ENCODE data around the gene SERPIND1.

Gene SERPIND1

DNA sequence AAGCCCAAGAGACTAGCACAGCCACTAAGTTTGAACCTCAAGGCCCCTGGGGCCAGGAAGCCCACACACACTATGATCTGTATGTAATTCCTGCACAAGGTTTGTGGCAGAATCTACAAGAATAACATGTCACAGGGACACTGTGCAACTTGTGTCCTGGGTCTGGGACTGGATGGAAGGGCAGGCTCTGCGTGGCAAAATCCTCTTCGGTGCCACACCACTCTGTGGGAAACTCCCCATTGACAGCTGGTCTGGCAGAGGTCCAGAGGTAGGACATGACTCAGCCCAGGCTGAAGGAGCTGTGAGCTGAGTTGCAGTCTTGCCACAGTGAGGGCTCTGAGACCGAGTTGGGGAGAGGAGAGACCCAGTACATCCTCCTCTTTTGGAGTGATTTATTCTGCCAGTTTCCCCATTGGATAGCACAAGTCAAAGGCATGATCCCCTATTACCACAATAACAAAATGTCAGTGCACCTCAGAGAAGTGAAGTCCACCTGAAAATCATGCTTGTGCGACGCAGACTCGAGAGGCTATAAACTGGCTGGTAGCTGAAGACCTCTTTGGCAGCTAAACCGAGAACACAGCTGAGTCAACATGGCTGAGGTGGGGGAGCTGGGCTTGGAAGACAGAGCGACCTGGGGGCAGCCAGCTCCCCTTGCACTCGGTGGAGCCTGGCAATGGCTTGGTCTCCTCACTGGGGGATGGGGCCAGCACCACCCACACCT lies 23.3 kb upstream of the SERPIND1 start:
- no peak for TF ChIP-seq ZNF837 (tag by site-specific recombination; IDR thresholded peaks at IDR 0.05)
- no peak for TF ChIP-seq ZNF248 (tag by site-specific recombination; IDR thresholded peaks at IDR 0.05)
- no peak for TF ChIP-seq IKZF3 (tag by site-specific recombination; IDR thresholded peaks at IDR 0.05)
- TF ChIP-seq, protein P1, sequence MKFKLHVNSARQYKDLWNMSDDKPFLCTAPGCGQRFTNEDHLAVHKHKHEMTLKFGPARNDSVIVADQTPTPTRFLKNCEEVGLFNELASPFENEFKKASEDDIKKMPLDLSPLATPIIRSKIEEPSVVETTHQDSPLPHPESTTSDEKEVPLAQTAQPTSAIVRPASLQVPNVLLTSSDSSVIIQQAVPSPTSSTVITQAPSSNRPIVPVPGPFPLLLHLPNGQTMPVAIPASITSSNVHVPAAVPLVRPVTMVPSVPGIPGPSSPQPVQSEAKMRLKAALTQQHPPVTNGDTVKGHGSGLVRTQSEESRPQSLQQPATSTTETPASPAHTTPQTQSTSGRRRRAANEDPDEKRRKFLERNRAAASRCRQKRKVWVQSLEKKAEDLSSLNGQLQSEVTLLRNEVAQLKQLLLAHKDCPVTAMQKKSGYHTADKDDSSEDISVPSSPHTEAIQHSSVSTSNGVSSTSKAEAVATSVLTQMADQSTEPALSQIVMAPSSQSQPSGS (tag by site-specific recombination; IDR thresholded peaks at IDR 0.05; ENCODE audit: low read depth) = no peak
- TF ChIP-seq, protein P2, sequence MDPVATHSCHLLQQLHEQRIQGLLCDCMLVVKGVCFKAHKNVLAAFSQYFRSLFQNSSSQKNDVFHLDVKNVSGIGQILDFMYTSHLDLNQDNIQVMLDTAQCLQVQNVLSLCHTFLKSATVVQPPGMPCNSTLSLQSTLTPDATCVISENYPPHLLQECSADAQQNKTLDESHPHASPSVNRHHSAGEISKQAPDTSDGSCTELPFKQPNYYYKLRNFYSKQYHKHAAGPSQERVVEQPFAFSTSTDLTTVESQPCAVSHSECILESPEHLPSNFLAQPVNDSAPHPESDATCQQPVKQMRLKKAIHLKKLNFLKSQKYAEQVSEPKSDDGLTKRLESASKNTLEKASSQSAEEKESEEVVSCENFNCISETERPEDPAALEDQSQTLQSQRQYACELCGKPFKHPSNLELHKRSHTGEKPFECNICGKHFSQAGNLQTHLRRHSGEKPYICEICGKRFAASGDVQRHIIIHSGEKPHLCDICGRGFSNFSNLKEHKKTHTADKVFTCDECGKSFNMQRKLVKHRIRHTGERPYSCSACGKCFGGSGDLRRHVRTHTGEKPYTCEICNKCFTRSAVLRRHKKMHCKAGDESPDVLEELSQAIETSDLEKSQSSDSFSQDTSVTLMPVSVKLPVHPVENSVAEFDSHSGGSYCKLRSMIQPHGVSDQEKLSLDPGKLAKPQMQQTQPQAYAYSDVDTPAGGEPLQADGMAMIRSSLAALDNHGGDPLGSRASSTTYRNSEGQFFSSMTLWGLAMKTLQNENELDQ (tag by site-specific recombination; IDR thresholded peaks at IDR 0.05; ENCODE audit: low read depth) = no peak
- Histone ChIP-seq H3K36me3 (ENCODE audit: control insufficient read depth in 2 of 2, insufficient read depth in 1 of 2, low read length in 2 of 2) (peaks cover 0 to 73% of the 10 kb centered on the region in 2 experiments; a peak in 2 of 3 replicates), H3K4me1 (ENCODE audit: control insufficient read depth, insufficient read depth, low read length) (no peaks in the 10 kb centered on the region), H3K4me3 (ENCODE audit: low read depth, low read length) (no peak overlapping the region), H3K27ac (ENCODE audit: extremely low read depth, low read depth, low read length) (no peak overlapping the region), H3K9me3 (ENCODE audit: control insufficient read depth, insufficient read depth, low read depth, low read length) (no peaks in the 10 kb centered on the region)
- ChIA-PET POLR2A (no interaction called here), CTCF (interaction anchor here (0.7 to 1.5 kb wide), 5 partner anchors 8 to 157 kb away, joined by 3 to 5 read pairs (median 4); no protein-coding TSS in a partner anchor)

DNA sequence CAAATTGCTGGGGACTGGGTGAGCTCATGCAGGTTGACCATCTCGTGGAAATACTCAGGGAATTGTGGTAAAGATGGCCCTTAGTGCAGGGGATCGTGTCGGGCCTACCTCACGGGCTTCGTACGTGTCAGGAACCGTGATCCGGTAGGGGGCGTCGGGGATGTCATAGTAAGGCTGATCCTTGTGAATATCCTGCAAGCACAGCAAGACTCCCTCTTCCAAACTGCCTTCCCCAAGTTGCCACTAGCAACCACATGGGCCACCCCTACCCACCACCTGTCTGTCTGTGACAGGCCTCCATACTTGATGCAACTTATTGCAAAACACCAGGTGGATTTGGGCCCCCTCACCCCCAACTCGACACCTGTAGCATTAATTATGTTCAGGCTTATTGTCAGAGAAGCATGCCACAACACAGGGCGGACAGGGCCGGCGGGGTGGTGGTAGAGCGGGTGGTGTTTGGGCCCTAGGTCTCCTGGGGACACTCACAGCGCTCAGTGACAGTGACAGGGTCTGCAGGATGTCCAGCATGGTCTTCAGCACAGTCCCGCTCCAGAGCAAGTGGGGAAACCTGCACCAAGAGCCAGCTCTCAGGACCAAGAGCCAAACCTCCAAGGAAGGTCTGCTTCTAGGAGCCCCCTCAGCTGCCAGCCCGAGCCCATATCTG lies 22.6 kb upstream of the SERPIND1 start:
- no peaks in the 10 kb centered on the region for H3K4me1 ChIP-seq (ENCODE audit: control insufficient read depth, insufficient read depth, low read length)
- ChIA-PET CTCF (interaction anchor here (0.7 to 1.5 kb wide), 5 partner anchors 8 to 157 kb away, joined by 3 to 5 read pairs (median 4); no protein-coding TSS in a partner anchor), POLR2A (no interaction called here)
- no peak overlapping the region for H3K27ac ChIP-seq (ENCODE audit: extremely low read depth, low read depth, low read length)
- no peaks in the 10 kb centered on the region for H3K9me3 ChIP-seq (ENCODE audit: control insufficient read depth, insufficient read depth, low read depth, low read length)
- H3K36me3 ChIP-seq (ENCODE audit: control insufficient read depth in 2 of 2, insufficient read depth in 1 of 2, low read length in 2 of 2) = peaks cover 0 to 74% of the 10 kb centered on the region in 2 experiments; a peak in 2 of 3 replicates
- no peak for TF ChIP-seq ZNF670 (tag by site-specific recombination; IDR thresholded peaks at IDR 0.05; ENCODE audit: low read depth)
- 0 out of 2 replicates have a peak, but pooled peaks have one; percentile 27 for TF ChIP-seq SCRT2 (tag by site-specific recombination; IDR thresholded peaks at IDR 0.05)
- no peak for TF ChIP-seq KLF10 (tag by site-specific recombination; IDR thresholded peaks at IDR 0.05)
- no peak for TF ChIP-seq ZNF24 (tag by site-specific recombination; IDR thresholded peaks at IDR 0.05)
- TF ChIP-seq ZNF544 (tag by site-specific recombination; IDR thresholded peaks at IDR 0.05) = no peak
- no peak overlapping the region for H3K4me3 ChIP-seq (ENCODE audit: low read depth, low read length)

DNA sequence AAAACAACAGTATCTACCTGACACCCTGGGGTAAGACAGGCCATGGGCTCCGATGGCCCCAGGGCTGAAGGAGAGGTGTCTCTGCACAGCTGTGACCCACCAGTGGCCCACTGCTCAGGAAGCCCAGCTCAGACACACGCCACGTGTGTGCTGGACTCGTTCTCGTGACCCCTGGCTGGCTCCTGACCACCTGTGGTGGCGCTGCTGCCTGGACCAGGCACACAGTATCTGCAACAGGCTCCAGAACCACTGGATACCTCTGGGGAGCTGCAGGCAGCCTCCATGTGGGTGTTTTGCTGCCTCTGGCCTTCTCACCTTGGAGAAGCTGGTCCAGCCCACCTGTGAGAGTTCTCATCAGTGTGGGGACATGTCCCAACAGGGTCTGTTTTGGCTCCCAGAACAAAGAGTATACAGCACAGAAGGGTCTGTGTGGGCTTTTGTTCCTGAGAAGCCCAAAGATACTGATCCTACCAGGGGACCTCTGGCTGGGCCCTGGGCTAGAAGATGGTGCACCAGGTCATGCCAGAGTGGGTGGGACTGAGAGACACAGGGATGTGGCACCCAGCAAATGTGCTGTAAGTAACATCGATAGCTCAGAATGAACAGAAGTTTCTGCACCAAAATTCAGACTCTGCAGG lies 21.7 kb upstream of the SERPIND1 start:
- POLR2A ChIA-PET = no interaction called here
- Histone ChIP-seq H3K9me3 (ENCODE audit: control insufficient read depth, insufficient read depth, low read depth, low read length) (no peaks in the 10 kb centered on the region), H3K36me3 (ENCODE audit: control insufficient read depth in 2 of 2, insufficient read depth in 1 of 2, low read length in 2 of 2) (peaks cover 0 to 68% of the 10 kb centered on the region in 2 experiments; a peak in 2 of 3 replicates), H3K4me1 (ENCODE audit: control insufficient read depth, insufficient read depth, low read length) (no peaks in the 10 kb centered on the region), H3K27ac (ENCODE audit: extremely low read depth, low read depth, low read length) (no peak overlapping the region), H3K4me3 (ENCODE audit: low read depth, low read length) (no peak overlapping the region)
- TF ChIP-seq ZNF677 (tag by site-specific recombination; IDR thresholded peaks at IDR 0.05) (no peak), HOXD13 (CRISPR knock-in tag; IDR thresholded peaks at IDR 0.05; ENCODE audit: borderline replicate concordance) (no peak), ZNF112 (tag by site-specific recombination; IDR thresholded peaks at IDR 0.05) (no peak), ZNF521 (tag by site-specific recombination; IDR thresholded peaks at IDR 0.05) (no peak), ZBTB8A (tag by site-specific recombination; IDR thresholded peaks at IDR 0.05) (no peak), ZNF175 (tag by site-specific recombination; IDR thresholded peaks at IDR 0.05) (no peak), ZNF76 (tag by site-specific recombination; IDR thresholded peaks at IDR 0.05; ENCODE audit: borderline replicate concordance, low read depth) (no peak), KLF9 (tag by site-specific recombination; IDR thresholded peaks at IDR 0.05; ENCODE audit: low read depth) (no peak), MEIS1 (CRISPR knock-in tag; IDR thresholded peaks at IDR 0.05; ENCODE audit: borderline replicate concordance) (no peak), IKZF3 (tag by site-specific recombination; IDR thresholded peaks at IDR 0.05) (no peak), EGR2 (tag by site-specific recombination; IDR thresholded peaks at IDR 0.05; ENCODE audit: low read depth) (no peak)
- CTCF ChIA-PET = interaction anchor here (1.5 kb wide), 2 partner anchors 11 to 31 kb away, joined by 4 to 7 read pairs; no protein-coding TSS in a partner anchor

All from HEK293 (cell line).